ENCODE data around the gene EDIL3. TPM values are rescaled to one million over a fixed set of nuclear protein-coding genes. Genes with fewer than 3 reads are reported as not detected.

Gene EDIL3
- total RNA-seq, 2 experiments from 2014 or later: not detected

DNA sequence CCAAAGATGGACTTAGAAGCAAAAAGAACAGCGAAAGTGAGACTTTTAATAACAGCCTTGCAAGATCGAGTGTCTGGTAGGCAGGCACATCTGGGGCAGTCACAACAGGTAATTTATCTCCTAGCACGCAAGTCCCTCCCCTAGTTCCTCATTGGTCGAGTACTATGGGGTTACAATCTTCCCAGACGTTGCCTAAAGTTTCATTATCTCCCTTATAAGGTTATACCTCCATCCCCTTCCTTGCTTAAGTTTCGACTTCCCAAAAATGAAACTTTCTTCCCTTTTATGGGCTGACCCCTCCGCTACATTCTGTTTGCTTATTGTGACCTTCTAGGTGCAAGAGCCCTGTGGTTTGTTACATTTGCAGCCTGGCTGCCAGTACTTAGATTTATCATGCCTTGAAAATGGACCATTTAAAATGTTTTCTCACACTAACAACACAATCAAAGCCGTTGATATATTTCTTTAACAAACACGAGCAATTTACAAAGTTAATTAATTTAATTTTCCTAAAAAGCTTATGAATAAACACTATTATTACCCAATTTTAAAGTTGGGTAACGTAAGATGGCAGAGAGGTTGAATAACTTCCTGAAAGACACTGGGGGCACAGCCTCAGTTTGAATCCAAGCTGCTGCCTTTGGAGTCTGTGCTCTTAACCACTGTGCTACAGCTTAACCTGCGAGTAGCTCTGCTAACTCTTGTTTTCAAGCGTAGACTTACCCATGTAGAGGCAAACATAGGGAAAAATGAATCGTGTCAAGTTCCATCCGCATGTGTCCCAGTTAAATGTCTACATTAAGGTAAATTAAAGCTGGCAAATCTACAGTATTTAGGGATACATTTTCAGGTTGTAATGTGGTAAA is 91.7 kb downstream of the EDIL3 start:
- Mint-ChIP-seq H3K9me3 (no peaks in the 10 kb centered on the region), H3K4me3 (no peak overlapping the region), H3K4me1 (ENCODE audit: low read depth) (no peaks in the 10 kb centered on the region), H3K36me3 (ENCODE audit: low read depth) (no peaks in the 10 kb centered on the region), H3K27ac (no peak overlapping the region), H3K27me3 (no peaks in the 10 kb centered on the region)
- no peak for ATAC-seq
- TF ChIP-seq, protein P1, sequence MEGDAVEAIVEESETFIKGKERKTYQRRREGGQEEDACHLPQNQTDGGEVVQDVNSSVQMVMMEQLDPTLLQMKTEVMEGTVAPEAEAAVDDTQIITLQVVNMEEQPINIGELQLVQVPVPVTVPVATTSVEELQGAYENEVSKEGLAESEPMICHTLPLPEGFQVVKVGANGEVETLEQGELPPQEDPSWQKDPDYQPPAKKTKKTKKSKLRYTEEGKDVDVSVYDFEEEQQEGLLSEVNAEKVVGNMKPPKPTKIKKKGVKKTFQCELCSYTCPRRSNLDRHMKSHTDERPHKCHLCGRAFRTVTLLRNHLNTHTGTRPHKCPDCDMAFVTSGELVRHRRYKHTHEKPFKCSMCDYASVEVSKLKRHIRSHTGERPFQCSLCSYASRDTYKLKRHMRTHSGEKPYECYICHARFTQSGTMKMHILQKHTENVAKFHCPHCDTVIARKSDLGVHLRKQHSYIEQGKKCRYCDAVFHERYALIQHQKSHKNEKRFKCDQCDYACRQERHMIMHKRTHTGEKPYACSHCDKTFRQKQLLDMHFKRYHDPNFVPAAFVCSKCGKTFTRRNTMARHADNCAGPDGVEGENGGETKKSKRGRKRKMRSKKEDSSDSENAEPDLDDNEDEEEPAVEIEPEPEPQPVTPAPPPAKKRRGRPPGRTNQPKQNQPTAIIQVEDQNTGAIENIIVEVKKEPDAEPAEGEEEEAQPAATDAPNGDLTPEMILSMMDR (IDR thresholded peaks at IDR 0.05): no peak
- ChIA-PET POLR2A (no interaction called here), CTCF (interaction anchor here (0.7 kb wide), 1 partner anchor 319 kb away, joined by 3 read pairs; no protein-coding TSS in a partner anchor)
- no peak for DNase-seq
- intact Hi-C loops (cut with micrococcal nuclease): no loop called here

DNA sequence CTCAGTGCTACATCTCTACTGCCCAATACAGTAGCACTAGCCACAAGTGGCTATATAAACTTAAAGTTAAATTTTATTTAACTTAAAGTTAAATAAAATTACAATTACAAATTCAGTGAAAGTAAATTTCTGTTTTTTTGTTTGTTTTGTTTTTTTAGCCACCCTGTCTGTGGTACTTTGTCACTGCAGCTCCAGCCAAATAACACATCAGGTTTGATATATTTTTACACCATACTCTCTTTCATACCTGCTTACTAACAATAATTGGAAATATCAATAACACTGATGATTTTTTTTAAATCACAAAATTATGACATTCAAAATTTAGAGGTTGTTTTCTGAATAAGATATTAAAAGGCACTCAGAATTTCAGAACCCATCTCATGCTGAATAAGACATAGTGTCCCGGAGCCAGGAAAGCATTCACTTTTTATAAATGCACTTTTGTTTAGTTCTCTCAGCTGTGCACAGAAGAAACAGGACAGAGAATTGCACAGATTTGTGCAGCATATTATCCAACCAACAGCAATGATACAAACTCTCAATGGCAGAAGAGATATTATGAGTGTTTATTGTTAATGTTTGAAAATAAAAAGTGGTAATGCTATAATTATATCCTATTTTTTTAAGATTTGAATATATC is 92.6 kb downstream of the EDIL3 start:
- no peaks in the 10 kb centered on the region for H3K27me3 Mint-ChIP-seq
- DNase-seq (no peak), ATAC-seq (no peak)
- intact Hi-C loops (cut with micrococcal nuclease): no loop called here
- ChIA-PET POLR2A (no interaction called here), CTCF (interaction anchor here (0.7 kb wide), 1 partner anchor 320 kb away, joined by 3 read pairs; no protein-coding TSS in a partner anchor)
- H3K9me3 Mint-ChIP-seq: no peaks in the 10 kb centered on the region
- no peak overlapping the region for H3K27ac Mint-ChIP-seq
- H3K36me3 Mint-ChIP-seq (ENCODE audit: low read depth): no peaks in the 10 kb centered on the region
- no peaks in the 10 kb centered on the region for H3K4me1 Mint-ChIP-seq (ENCODE audit: low read depth)
- H3K4me3 Mint-ChIP-seq: no peak overlapping the region
- TF ChIP-seq, protein P1 (IDR thresholded peaks at IDR 0.05): no peak

DNA sequence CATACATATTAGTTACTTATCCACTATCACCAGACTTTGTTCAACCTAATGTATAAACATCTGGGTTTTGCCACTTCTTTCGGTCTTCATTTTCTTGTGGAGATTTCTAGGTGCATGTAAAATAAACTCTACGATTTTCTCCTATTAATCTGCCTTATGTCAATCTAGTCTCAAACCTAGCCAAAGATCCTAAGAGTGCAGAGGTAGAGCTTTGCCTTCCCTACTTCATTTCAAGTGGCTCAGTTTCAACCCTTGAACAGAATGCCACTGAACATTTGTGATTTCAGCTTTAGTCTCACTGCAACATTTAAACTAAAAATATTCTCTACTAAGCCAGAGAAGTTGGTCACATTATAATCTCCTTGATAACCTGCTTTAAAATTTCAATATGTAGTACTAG is 94.0 kb downstream of the EDIL3 start:
- intact Hi-C loops (cut with micrococcal nuclease): no loop called here
- Mint-ChIP-seq H3K36me3 (ENCODE audit: low read depth) (no peaks in the 10 kb centered on the region), H3K9me3 (no peaks in the 10 kb centered on the region), H3K4me3 (no peak overlapping the region), H3K27ac (no peak overlapping the region), H3K27me3 (no peaks in the 10 kb centered on the region), H3K4me1 (ENCODE audit: low read depth) (no peaks in the 10 kb centered on the region)
- no peak for DNase-seq
- CTCF ChIA-PET: no interaction called here
- TF ChIP-seq, protein P1 (IDR thresholded peaks at IDR 0.05): no peak
- POLR2A ChIA-PET: no interaction called here
- ATAC-seq: no peak

DNA sequence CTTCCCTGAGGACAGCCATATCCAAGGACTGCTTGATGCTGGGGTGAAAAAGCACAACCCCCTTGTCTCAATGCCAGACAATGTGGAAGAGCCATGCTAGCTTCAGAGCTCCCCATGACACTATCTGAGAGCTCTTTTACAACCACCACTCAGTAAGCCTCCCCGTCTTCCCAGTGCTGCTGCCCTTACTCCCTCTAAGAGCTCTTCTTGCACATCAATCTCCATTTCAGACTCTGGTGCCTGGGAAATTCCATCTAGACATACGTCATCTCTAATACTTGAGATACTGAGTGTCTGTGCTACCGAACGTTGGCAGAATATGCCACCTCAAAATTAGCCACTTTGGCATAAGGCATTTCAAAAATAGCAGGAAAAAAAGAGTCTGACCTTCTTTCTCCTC is 94.5 kb downstream of the EDIL3 start:
- intact Hi-C loops (cut with micrococcal nuclease): no loop called here
- ChIA-PET CTCF (no interaction called here), POLR2A (no interaction called here)
- DNase-seq (no peak), ATAC-seq (no peak)
- Mint-ChIP-seq H3K27me3 (no peaks in the 10 kb centered on the region), H3K36me3 (ENCODE audit: low read depth) (no peaks in the 10 kb centered on the region), H3K27ac (no peak overlapping the region), H3K9me3 (no peaks in the 10 kb centered on the region), H3K4me1 (ENCODE audit: low read depth) (no peaks in the 10 kb centered on the region), H3K4me3 (no peak overlapping the region)
- TF ChIP-seq, protein P1 (IDR thresholded peaks at IDR 0.05): no peak

DNA sequence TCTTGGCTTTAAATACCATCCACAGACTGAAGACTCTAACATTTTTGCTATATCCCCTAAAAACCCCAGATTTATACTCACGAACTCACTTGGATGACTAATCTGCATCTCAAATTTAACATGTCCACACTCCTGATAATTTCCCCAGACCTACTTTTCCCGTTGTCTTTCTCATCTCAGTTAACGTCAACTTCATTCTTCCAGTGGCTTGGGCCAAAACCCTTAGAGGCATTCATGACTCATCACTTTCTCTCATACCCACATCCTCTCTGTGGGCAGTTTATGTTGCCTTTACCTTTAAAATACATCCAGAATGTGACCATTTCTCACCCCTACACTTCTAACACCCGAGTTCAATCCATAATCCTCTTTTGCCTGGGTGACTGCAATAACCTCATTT is 96.7 kb downstream of the EDIL3 start:
- CTCF ChIA-PET: interaction anchor here (1.3 to 1.9 kb wide), 2 partner anchors 10 to 12 kb away, joined by 4 read pairs; no protein-coding TSS in a partner anchor
- no peaks in the 10 kb centered on the region for H3K27me3 Mint-ChIP-seq
- ATAC-seq: no peak
- no peaks in the 10 kb centered on the region for H3K9me3 Mint-ChIP-seq
- no peaks in the 10 kb centered on the region for H3K4me1 Mint-ChIP-seq (ENCODE audit: low read depth)
- intact Hi-C loops (cut with micrococcal nuclease): no loop called here
- no peak for DNase-seq
- no peak overlapping the region for H3K4me3 Mint-ChIP-seq
- POLR2A ChIA-PET: no interaction called here
- no peak overlapping the region for H3K27ac Mint-ChIP-seq
- TF ChIP-seq, protein P1 (IDR thresholded peaks at IDR 0.05): no peak
- H3K36me3 Mint-ChIP-seq (ENCODE audit: low read depth): no peaks in the 10 kb centered on the region
